Measurements from ENCODE around the gene SMIM14.

- no peak for TF ChIP-seq POLR2AphosphoS5 (IDR thresholded peaks at IDR 0.05; ENCODE audit: low read depth, low read length)
- no peak for TF ChIP-seq TAF1 (IDR thresholded peaks at IDR 0.05; ENCODE audit: borderline replicate concordance, insufficient read depth, low read length)
Observed at GRCh38 chr4:39597695-39598381, 40.8 kb downstream of the SMIM14 start.
